Measurements from ENCODE around the gene TMTC1. TPM values are rescaled to one million over a fixed set of nuclear protein-coding genes. Genes with fewer than 3 reads are reported as not detected.
"Not testable (repeated sequence)": the region's sequence is repeated elsewhere in the genome, so short reads cannot be mapped to it uniquely, and the experiment has no call there.

Gene TMTC1
- 111 and 136 TPM in 2 replicates for total RNA-seq (2014; rRNA removed)
- polyA plus RNA-seq (2012) = 10.6 TPM

- DNase-seq (ENCODE audit: low read depth) = peak; percentile 58
Measured at GRCh38 chr12:29783773-29784666, at the start of gene TMTC1. Gene TMTC1 (minus strand): TSS chr12:29783942. CDS start chr12:29783751, 191 bp downstream.

GRCh38 chr12:29831173-29831572 lies 47.4 kb upstream of the TMTC1 start:
- no peak for DNase-seq (ENCODE audit: low read depth)

GRCh38 chr12:29830391-29830790 lies 46.6 kb upstream of the TMTC1 start:
- no peak for DNase-seq (ENCODE audit: low read depth)

DNA sequence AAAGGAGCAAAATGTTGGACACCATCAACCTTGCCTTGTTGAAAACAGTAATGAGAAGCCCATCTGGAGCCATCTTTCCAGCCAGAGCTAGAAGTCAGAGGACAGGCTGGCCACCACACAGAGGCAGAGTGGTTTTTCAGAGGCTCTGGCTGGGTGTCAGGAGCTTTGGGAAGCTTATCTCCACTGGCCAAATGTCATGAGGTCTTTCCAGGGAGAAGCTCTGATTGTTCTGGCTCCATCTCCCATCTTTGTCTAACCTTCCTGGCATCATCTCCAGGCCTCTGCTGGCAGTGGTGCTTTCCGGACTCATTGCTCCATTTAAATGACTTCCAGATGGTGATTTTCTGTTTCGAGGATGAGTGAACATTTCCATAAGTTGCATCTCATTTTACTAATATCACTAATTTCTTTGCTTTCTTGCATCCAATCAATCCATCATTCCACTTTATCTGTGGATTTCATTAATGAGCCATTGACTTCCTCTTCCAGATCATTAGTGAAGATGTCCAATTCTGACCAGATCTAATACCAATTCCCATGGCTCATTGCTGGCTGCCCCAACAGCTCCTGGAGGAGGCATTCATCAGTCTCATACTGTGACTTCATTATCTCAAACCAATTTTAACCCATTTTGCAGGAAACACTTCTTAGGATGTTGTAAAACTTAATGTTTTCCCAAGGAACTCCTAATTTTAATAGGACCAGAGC lies 35.3 kb upstream of the TMTC1 start:
- no peak for DNase-seq (ENCODE audit: low read depth)

- no peak for DNase-seq (ENCODE audit: low read depth)
Measured at GRCh38 chr12:29816874-29817725, 33.4 kb upstream of the TMTC1 start.

DNA sequence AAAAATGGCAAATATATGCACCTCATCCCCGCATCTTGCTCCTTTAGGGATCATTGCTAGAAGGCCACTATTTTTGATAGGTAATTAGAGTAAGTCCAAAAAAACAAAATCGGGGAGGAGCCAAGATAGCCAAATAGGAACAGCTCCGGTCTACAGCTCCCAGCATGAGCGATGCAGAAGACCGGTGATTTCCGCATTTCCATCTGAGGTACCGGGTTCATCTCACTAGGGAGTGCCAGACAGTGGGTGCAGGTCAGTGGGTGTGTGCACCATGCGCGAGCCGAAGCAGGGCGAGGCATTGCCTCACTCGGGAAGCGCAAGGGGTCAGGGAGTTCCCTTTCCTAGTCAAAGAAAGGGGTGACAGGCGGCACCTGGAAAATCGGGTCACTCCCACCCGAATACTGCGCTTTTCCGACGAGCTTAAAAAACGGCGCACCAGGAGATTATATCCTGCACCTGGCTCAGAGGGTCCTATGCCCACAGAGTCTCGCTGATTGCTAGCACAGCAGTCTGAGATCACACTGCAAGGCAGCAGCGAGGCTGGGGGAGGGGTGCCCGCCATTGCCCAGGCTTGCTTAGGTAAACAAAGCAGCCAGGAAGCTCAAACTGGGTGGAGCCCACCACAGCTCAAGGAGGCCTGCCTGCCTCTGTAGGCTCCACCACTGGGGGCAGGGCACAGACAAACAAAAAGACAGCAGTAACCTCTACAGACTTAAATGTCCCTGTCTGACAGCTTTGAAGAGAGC lies 26.0 kb upstream of the TMTC1 start:
- not testable (repeated sequence) for DNase-seq (ENCODE audit: low read depth)

DNA sequence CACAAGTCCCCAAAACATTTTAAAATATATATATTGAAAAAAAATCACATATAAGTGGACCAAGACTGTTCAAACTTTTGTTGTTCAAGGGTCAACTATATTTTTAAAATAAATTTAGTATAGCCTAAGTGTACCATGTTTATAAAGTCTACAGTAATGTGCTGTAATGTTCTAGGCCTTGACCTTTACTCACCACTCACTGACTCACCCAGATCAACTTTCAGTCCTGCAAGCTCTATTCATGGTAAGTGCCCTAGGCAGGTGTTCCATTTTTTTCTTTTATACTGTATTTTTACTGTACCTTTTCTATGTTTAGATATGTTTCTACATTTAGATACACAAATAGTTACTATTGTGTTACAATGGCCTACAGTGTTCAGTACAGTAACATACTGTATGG lies 23.4 kb upstream of the TMTC1 start:
- DNase-seq (ENCODE audit: low read depth) = peak; percentile 85

GRCh38 chr12:29804019-29804418 lies 20.3 kb upstream of the TMTC1 start:
- peak; percentile 34 for DNase-seq (ENCODE audit: low read depth)

DNA sequence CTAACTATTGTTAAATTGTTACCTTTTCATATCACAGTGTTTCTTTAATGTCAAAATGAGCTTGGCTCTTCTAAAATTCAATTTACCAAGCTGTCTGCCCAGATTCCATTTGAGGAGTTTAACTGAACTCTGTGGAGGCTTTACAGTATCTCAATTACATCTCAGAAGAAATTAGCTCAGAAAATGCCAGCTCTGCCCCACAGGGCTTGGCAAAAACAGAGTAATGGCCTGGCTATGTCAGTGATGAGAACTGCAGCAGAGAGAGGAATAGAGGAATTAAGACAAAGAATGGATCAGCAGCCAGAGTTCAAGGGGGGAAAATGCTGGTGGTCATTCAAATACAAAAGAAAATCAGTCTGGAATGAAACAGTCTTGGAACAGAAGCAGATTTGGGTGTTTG lies 15.8 kb upstream of the TMTC1 start:
- DNase-seq (ENCODE audit: low read depth) = no peak

DNA sequence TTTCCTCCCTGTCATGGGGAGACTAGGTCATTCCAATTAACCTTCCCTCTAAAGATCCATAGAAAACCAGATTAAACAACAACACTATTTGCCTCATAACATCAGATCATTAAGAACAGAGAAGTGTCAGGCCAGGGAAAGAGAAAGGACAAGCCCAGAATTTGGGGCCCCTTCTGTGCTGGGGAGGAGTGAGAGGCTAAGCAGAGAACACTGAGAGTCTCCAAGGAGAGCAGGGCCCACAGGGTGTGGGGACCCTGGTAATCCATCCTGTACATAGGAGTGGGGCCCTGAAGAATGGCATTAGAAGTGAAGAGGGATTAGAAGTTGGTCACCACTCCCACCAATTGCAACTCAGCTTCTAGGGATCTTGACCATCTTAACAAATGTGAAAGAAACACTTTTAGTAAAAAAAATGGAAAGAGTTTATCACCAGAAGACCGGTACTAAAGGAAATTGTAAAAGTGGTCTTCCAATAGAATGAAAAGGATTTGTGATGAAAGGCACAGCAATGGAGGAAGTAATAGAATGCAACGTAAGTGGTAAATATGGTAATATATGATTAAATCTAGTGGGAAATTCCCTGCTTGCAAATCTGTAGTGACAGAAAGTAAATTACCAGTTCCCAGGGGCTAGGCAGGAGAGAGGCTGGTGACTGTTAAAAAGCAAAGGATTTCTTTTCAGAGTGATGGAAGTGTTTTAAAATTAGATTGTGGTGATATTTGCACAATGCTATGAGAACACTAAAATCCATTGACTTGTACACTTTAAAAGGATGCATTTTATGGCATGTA lies 14.0 kb upstream of the TMTC1 start:
- no peak for DNase-seq (ENCODE audit: low read depth)

- DNase-seq (ENCODE audit: low read depth) = peak; percentile 87
Measured at GRCh38 chr12:29796823-29797263, 13.1 kb upstream of the TMTC1 start.

DNA sequence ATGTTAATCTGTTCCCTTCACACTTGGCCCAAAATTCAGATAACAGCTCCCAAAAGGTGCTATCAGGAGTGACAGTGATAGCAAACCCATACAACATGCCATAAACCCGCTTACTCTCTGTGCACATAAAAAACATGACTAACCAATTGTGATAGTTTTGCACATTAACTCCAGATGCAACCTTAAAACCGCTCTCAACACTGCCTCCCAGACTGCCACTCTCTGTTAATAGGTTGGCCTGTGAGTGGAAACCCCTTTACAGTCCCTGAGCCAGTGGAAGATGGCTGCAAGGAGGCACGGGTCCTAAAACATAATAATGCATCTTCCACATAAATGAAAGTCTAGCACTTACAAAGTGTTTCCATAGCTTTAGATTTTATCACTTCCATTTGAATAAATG lies 12.0 kb upstream of the TMTC1 start:
- DNase-seq (ENCODE audit: low read depth) = no peak

- no peak for DNase-seq (ENCODE audit: low read depth)
Measured at GRCh38 chr12:29794862-29795261, 11.1 kb upstream of the TMTC1 start.

DNA sequence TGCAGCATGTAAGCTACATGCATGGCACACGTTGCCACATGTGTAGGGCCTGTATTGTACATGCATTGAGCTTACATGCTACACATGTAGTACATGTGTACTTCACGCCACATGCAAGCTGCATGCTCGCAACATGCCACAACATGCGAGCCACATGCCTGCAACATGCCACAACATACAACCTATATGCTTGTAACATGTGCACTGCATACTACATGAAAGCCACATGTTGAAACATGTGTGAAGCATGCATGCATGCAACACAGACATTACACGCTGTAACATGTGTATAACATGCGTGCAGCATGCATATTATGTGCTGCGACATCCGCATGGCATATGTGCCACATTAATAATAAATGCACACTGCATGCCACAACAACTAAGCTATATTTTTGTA lies 9.1 kb upstream of the TMTC1 start:
- DNase-seq (ENCODE audit: low read depth) = no peak

GRCh38 chr12:29792132-29792531 lies 8.4 kb upstream of the TMTC1 start:
- no peak for DNase-seq (ENCODE audit: low read depth)

DNA sequence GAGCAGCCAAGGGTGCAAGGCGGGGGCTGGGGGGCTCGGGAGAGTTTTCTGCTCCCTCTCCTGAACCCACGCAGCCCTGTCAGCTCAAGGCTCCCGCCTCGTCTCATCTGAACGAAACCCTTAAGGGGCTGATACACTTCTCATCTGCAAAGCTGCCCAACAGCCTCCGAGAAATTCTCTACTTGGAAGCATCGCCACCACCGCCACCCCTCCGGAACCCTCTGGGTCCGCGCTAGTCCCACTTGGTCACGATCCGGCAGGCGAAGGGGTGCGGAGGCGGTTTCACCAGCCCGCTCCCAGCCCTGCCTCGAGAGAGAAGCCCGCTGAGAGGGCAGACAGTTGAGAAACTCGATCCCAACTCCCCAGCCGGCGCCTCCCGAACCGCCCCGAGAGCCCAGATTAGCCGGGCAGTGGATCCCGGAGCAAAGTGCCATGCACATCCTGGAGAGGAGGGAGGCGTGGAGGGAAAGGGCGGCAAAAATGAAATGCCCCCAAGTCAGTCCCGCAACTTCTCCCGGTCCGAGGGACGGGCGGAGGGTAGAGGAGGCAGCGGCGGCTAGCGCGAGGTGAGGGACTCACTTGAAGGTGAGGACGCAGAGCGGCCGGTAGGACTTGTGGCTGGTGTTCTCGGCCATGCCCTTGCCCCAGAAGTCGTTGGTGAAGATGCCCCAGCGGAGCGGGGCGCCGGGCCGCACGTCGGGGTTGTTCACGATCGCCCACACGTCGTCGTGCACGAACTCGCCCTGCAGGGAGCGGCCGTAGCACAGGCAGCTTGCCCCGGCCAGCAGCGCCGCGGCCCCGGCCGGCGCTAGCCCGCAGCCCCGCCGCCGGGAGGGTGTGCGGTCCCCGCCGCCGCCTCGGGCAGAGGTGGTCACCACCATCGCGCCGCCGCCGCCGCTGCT lies 620 bp downstream of the TMTC1 start:
- peak; percentile 43 for DNase-seq (ENCODE audit: low read depth)

DNA sequence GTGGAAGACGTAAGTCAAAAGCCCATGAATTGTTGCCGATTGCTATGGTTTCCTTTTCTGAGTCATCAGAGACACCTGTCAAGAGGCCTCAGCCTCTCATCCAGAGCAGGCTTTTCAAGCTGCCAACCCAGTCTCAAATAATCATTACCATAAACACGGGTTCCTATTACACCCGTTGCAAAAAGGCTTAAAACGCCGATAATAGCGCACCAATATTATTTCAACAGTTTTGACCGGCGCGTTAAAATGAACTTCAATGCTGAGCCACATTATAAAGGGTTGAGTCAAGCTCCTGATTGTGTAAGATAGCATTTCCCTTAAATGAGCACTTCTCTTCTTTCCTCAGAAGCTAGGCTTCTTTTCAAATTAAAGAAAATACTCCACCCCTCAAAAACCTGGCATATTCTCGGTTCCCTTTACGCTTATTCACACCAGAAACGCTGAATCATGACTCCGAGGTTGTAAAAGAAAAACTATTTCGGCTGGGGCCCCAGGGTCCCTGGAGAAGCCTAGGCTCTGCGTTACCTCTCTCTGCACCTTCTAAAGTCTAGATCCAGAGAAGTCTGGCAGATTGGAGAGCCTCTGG lies 1.4 kb downstream of the TMTC1 start:
- DNase-seq (ENCODE audit: low read depth) = peak; percentile 90

GRCh38 chr12:29781705-29782266 lies 2.0 kb downstream of the TMTC1 start:
- DNase-seq (ENCODE audit: low read depth) = no peak

All from LHCN-M2 (cell line).